HG03432 (cell line): Measurements from ENCODE around the gene GOSR1.
"Not testable (repeated sequence)": the region's sequence is repeated elsewhere in the genome, so short reads cannot be mapped to it uniquely, and the experiment has no call there.

Source experiments
- ATAC-seq: cut with Tn5 transposase; IDR thresholded peaks from one replicate; pipeline ENCODE4 v1.9.1; 2021; ENCODE audit warnings: mild to moderate bottlenecking, moderate library complexity; ENCODE audit not compliant: unreplicated experiment

GOSR1 gene

DNA sequence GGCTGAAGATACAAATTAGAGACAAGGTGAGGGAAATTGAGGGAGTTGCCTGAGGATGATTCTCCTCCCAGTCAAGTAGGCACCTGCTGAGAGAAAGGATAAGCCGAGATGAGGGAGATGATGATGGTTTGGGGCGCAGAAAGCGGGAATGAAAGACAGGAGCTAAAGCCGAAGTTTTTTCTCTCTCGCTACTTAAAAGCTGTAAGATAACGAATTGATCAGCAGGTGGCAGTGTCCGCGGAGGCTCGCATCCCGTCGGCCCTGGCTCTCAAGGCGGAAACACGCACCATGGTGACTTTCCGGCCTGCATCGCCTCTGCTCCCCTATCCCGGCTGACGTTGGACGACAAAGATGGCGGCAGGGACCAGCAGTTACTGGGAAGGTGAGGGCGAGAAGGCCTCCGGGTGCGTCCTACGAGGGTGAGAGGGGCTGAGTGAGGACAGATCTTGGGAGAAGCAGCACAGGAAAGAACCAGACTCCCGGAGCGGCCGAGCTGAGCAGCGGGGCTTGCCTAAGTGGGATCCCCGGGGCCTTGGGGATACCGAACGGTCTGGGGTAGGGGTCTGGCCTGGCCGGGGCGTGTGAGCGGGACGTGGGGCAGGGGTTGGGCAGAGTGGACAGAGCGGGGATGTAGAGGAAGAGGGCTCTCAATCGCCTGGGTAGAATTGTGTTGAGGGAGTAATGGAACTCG is at the start of gene GOSR1:
Gene GOSR1 (plus strand): TSS at position 326 of the 691 bp plus-strand sequence. CDS start 26 bp downstream, at position 352.
- peak; percentile 92 for ATAC-seq

- ATAC-seq, result no peak
Observed at GRCh38 chr17:30427611-30428010, 49.6 kb upstream of the GOSR1 start.

GRCh38 chr17:30429155-30429554 is 48.1 kb upstream of the GOSR1 start:
- ATAC-seq, result no peak

GRCh38 chr17:30433514-30433913 is 43.7 kb upstream of the GOSR1 start:
- ATAC-seq, result no peak

DNA sequence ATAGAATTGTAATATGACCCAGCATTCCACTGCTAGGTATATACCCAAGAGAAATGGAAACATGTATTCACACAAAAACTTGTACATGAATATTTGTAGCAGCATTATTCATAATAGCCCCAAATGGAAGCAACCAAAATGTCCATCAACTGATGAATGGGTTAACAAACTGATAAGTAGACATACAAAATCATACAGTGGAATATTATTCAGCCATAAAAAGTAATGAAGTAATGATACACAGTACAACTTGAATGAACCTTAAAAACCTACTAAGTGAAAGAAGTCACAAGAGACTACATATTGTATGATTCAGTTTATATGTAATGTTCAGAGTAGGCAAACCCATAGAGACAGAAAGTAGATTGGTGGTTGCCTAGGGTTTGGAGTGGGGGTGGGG is 40.5 kb upstream of the GOSR1 start:
- ATAC-seq, result no peak

GRCh38 chr17:30443721-30444120 is 33.5 kb upstream of the GOSR1 start:
- no peak for ATAC-seq

DNA sequence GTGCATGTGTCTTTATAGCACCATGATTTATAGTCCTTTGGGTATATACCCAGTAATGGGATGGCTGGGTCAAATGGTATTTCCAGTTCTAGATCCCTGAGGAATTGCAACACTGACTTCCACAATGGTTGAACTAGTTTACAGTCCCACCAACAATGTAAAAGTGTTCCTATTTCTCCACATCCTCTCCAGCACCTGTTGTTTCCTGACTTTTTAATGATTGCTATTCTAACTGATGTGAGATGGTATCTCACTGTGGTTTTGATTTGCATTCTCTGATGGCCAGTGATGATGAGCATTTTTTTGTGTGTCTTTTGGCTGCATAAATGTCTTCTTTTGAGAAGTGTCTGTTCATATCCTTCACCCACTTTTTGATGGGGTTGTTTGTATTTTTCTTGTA is 30.6 kb upstream of the GOSR1 start:
- ATAC-seq, result not testable (repeated sequence)

GRCh38 chr17:30449480-30449879 is 27.7 kb upstream of the GOSR1 start:
- no peak for ATAC-seq

- no peak for ATAC-seq
Observed at GRCh38 chr17:30450125-30451027, 26.8 kb upstream of the GOSR1 start.

DNA sequence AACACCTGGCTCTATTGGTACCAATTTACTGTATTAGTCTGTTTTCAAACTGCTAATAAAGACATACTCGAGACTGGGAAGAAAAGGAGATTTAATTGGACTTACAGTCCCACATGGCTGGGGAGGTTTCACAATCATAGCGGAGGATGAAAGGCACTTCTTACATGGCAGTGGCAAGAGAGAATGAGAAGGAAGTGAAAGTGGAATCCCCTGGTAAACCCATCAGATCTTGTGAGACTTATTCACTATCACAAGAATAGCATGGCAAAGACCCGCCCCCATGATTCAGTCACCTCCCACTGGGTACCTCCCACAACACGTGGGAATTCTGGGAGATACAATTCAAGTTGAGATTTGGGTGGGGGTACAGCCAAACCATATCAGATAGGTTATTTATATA is 22.6 kb upstream of the GOSR1 start:
- no peak for ATAC-seq

GRCh38 chr17:30458371-30458770 is 18.8 kb upstream of the GOSR1 start:
- no peak for ATAC-seq

DNA sequence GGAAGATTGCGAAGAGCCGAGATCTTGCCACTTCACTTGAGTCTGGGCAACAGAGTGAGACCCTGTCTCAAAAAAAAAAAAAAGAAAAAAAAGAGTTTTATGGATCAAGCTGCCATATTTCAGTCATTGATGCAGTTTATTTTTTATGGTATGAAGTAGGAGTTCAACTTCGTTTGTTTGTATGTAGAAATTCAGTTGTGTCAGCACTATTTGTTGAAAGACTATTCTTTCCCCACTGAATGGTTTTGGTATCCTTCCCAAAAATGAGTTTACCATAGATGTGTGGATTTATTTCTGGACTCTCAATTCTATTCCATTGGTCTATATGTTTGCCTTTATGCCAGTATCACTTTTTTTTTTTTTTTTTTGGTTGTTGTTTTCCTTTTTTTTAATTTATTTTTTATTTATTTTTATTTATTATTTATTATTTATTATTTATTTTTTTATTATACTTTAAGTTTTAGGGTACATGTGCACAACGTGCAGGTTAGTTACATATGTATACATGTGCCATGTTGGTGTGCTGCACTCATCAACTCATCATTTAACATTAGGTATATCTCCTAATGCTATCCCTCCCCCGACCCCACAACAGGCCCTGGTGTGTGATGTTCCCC is 18.3 kb upstream of the GOSR1 start:
- ATAC-seq, result not testable (repeated sequence)

DNA sequence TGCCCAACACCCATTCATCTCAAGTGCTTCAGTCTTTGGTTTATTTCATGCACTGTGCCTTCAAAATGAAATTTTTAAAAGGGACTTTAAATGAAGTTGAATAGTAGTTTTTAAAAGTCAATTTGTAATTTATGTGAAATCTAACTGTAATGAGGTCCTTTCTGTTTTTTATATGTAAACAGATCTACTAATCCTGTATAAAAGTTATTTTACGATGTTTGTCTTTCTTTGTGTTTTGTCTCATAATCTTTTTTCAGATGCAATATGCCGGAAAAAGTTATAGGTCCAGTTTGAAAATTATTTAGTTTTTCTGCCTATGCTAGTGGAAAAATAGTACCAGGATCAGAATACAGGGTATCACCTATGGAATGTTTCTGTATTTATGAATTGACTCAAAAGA is 8.7 kb upstream of the GOSR1 start:
- no peak for ATAC-seq

GRCh38 chr17:30472238-30472890 is 4.8 kb upstream of the GOSR1 start:
- ATAC-seq, result no peak

GRCh38 chr17:30475206-30475605 is 2.0 kb upstream of the GOSR1 start:
- ATAC-seq, result no peak

- peak; percentile 26 for ATAC-seq
Observed at GRCh38 chr17:30476726-30477082, 504 bp upstream of the GOSR1 start.

DNA sequence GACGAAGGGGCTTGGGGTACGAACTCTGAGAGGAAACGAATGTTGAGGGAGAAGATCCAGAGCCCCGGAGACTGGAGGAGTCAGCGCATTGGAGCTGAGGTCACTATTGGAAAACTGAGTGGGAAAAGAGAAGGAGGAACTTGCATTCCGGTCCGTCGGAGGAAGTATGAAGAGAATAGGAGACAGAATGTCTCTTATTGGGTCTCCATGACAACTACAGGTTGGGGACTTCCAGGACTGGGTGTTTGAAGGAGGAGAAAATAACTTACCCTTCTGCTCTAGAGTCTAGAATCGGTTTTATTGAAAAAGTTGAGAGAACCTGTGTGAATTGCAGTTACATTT is 537 bp downstream of the GOSR1 start:
- no peak for ATAC-seq

DNA sequence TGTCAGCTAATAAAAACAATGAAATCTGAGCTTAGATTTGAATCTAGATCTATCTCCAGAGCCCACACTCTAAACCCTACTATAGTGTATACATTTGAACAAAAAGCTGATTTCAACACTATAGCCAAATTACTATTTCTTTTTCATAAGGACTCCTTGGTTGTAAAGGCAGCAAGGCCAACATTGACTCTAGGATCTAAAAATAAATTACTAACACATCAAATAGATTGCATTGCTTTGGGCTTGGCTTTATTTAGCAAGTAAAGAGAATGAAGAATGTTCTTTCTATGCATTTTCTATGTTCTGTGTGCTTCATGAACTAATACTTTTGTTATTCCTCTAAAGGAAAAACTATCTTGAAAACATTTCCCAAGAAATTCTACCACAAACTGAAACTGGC is 5.3 kb downstream of the GOSR1 start:
- no peak for ATAC-seq

- no peak for ATAC-seq
Observed at GRCh38 chr17:30483159-30483558, 6.0 kb downstream of the GOSR1 start.

DNA sequence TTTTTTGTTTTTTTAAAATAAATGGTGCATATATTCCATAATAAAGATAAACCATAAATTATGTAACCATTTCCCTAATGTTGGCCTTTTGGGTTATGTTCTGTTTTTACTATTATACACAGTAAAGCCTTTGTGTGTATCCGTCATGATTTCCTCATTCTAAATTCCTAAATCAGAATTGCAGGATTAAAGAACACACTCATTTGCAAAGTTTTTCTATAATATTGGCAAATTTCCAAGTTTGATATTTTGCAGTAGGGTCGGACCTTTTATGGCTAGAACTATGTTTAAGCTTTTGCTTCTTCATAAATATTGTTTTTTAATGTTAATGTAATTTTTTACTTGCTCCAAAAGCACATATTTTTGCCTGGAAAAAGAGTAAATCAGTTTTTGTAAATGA is 16.6 kb downstream of the GOSR1 start:
- ATAC-seq, result no peak

- ATAC-seq, result no peak
Observed at GRCh38 chr17:30495586-30495985, 18.4 kb downstream of the GOSR1 start.
